SK-N-SH treated with all-trans-retinoic acid at 6 μM for 48 hours (cell line): ENCODE data around the gene KRT83.

ENCODE experiments used
- ATAC-seq: fragments of 200-7000 bp; cut with Tn5 transposase; 3 replicates; pipeline ENCODE4 v1.9.1; 2020; ENCODE audit warnings: mild to moderate bottlenecking, moderate library complexity
- BACH2 ChIP-seq: fragments of 250-450 bp; sonication (Bioruptor Pico); IDR thresholded peaks from 2 replicates; pipeline ENCODE4 v1.9.0; 2021; ENCODE audit warnings: mild to moderate bottlenecking, borderline replicate concordance
- CREB5 ChIP-seq: fragments of 250-450 bp; sonication (Bioruptor Pico); IDR thresholded peaks from 2 replicates; pipeline ENCODE4 v1.5.1; 2020; ENCODE audit warnings: low read depth, mild to moderate bottlenecking, moderate library complexity
- CSRNP3 ChIP-seq: fragments of 250-450 bp; sonication (Bioruptor Pico); IDR thresholded peaks from 2 replicates; pipeline ENCODE4 v1.5.1; 2021; ENCODE audit warnings: mild to moderate bottlenecking, moderate library complexity
- ESRRG ChIP-seq: fragments of 250-450 bp; sonication (Bioruptor Pico); IDR thresholded peaks from 2 replicates; pipeline ENCODE4 v1.6.1; 2021; ENCODE audit warnings: mild to moderate bottlenecking
- GLIS3 ChIP-seq: fragments of 250-450 bp; sonication (Bioruptor Pico); IDR thresholded peaks from 2 replicates; pipeline ENCODE4 v1.5.0; 2020; ENCODE audit warnings: mild to moderate bottlenecking, moderate library complexity
- ISL1 ChIP-seq: fragments of 250-450 bp; sonication (Bioruptor Pico); IDR thresholded peaks from 2 replicates; pipeline ENCODE4 v2.1.2; 2022; ENCODE audit warnings: mild to moderate bottlenecking, moderate library complexity
- OSR1 ChIP-seq: fragments of 250-450 bp; sonication (Bioruptor Pico); IDR thresholded peaks from 2 replicates; pipeline ENCODE4 v1.8.0; 2022; ENCODE audit warnings: moderate library complexity, mild to moderate bottlenecking, inconsistent platforms
- PATZ1 ChIP-seq: fragments of 250-450 bp; sonication (Bioruptor Pico); IDR thresholded peaks from 2 replicates; pipeline ENCODE4 v1.8.0; 2020; ENCODE audit warnings: mild to moderate bottlenecking, moderate library complexity, borderline replicate concordance
- POU6F1 ChIP-seq: fragments of 250-450 bp; sonication (Bioruptor Pico); IDR thresholded peaks from 2 replicates; pipeline ENCODE4 v1.8.0; 2021; ENCODE audit warnings: low read depth, mild to moderate bottlenecking, moderate library complexity, borderline replicate concordance
- RARB ChIP-seq: fragments of 250-450 bp; sonication (Bioruptor Pico); IDR thresholded peaks from 2 replicates; pipeline ENCODE4 v1.8.0; 2021; ENCODE audit warnings: mild to moderate bottlenecking, moderate library complexity
- SNAI2 ChIP-seq: fragments of 250-450 bp; sonication (Bioruptor Pico); IDR thresholded peaks from 2 replicates; pipeline ENCODE4 v1.5.0; 2020; ENCODE audit warnings: mild to moderate bottlenecking, moderate library complexity
- TCF4 ChIP-seq: fragments of 250-450 bp; sonication (Bioruptor Pico); IDR thresholded peaks from 2 replicates; pipeline ENCODE4 v1.8.0; 2021; ENCODE audit warnings: mild to moderate bottlenecking, moderate library complexity, borderline replicate concordance
- TSHZ2 ChIP-seq: fragments of 250-450 bp; sonication (Bioruptor Pico); IDR thresholded peaks from 2 replicates; pipeline ENCODE4 v1.5.0; 2020; ENCODE audit warnings: mild to moderate bottlenecking, moderate library complexity
- ZC3H10 ChIP-seq: fragments of 250-450 bp; sonication (Bioruptor Pico); IDR thresholded peaks from 2 replicates; pipeline ENCODE4 v1.5.1; 2021; ENCODE audit warnings: mild to moderate bottlenecking, moderate library complexity
- ZFP3 ChIP-seq: fragments of 250-450 bp; sonication (Bioruptor Pico); IDR thresholded peaks from 2 replicates; pipeline ENCODE4 v1.5.0; 2020; ENCODE audit warnings: mild to moderate bottlenecking, moderate library complexity
- ZFP30 ChIP-seq: fragments of 450-650 bp; formaldehyde crosslinking; IDR thresholded peaks from 2 replicates; pipeline ENCODE4 v1.5.0; 2022; ENCODE audit warnings: mild to moderate bottlenecking, moderate library complexity
- ZNF565 ChIP-seq: fragments of 450-650 bp; formaldehyde crosslinking; conservative IDR thresholded peaks from 2 replicates; pipeline ENCODE4 v1.5.0; 2020; ENCODE audit warnings: low read depth, mild to moderate bottlenecking, moderate library complexity
- ZNF70 ChIP-seq: fragments of 450-650 bp; formaldehyde crosslinking; IDR thresholded peaks from 2 replicates; pipeline ENCODE4 v1.5.0; 2020; ENCODE audit warnings: mild to moderate bottlenecking, moderate library complexity
- ZNF8 ChIP-seq: fragments of 450-650 bp; formaldehyde crosslinking; IDR thresholded peaks from 2 replicates; pipeline ENCODE4 v1.5.0; 2020; ENCODE audit warnings: mild to moderate bottlenecking, moderate library complexity

The KRT83 gene

GRCh38 chr12:52356031-52356761, 35.0 kb upstream of the KRT83 start (continued):
- TF ChIP-seq TSHZ2 (CRISPR knock-in tag) (no peak), ISL1 (CRISPR knock-in tag) (no peak), ZNF8 (CRISPR knock-in tag) (no peak), GLIS3 (CRISPR knock-in tag) (no peak), ZNF70 (CRISPR knock-in tag) (no peak)

- no peak for ATAC-seq
- no peak for TF ChIP-seq GLIS3 (CRISPR knock-in tag)
- TF ChIP-seq, all 23 proteins: peak for 0
These were observed 34.0 kb upstream of the KRT83 start for GRCh38 chr12:52355176-52355575.

- TF ChIP-seq TCF4 (CRISPR knock-in tag) (no peak), ZFP3 (no peak), ESRRG (no peak), PATZ1 (no peak), OSR1 (CRISPR knock-in tag) (no peak), RARB (no peak), CREB5 (no peak), SNAI2 (CRISPR knock-in tag) (no peak), POU6F1 (CRISPR knock-in tag) (no peak), ZC3H10 (no peak), ZNF565 (CRISPR knock-in tag) (no peak), GLIS3 (CRISPR knock-in tag) (no peak)
- no peak for ATAC-seq
These were observed 33.0 kb upstream of the KRT83 start for GRCh38 chr12:52354200-52354599.

GRCh38 chr12:52353766-52354165, 32.6 kb upstream of the KRT83 start:
- no peak for ATAC-seq
- TF ChIP-seq CSRNP3 (no peak), PATZ1 (no peak), ZFP30 (no peak), GLIS3 (CRISPR knock-in tag) (no peak), ZC3H10 (no peak), SNAI2 (CRISPR knock-in tag) (no peak), BACH2 (no peak)
